ENCODE data around the gene CRTC1.
"Not testable (repeated sequence)": the region's sequence is repeated elsewhere in the genome, so short reads cannot be mapped to it uniquely, and the experiment has no call there.

The CRTC1 gene

GRCh38 chr19:18815673-18816072, 132.2 kb downstream of the CRTC1 start:
- ATAC-seq: no peak
- no peak overlapping the region for H3K27ac Mint-ChIP-seq

GRCh38 chr19:18816645-18817044, 133.2 kb downstream of the CRTC1 start:
- H3K27ac Mint-ChIP-seq; H3K4me3 Mint-ChIP-seq; ATAC-seq; DNase-seq; H3K9me3 Mint-ChIP-seq; H3K27me3 Mint-ChIP-seq; H3K36me3 Mint-ChIP-seq (ENCODE audit: low read depth); H3K4me1 Mint-ChIP-seq: not testable (repeated sequence)

More at GRCh38 chr19:18815673-18816072, 132.2 kb downstream of the CRTC1 start:
- H3K4me3 Mint-ChIP-seq: no peak overlapping the region
- H3K9me3 Mint-ChIP-seq: no peaks in the 10 kb centered on the region
- no peaks in the 10 kb centered on the region for H3K36me3 Mint-ChIP-seq (ENCODE audit: low read depth)
- H3K27me3 Mint-ChIP-seq: peaks cover 2% of the 10 kb centered on the region
- DNase-seq: no peak
- H3K4me1 Mint-ChIP-seq: no peaks in the 10 kb centered on the region

GRCh38 chr19:18817574-18817973, 134.1 kb downstream of the CRTC1 start:
- Mint-ChIP-seq H3K4me3 (no peak overlapping the region), H3K27ac (no peak overlapping the region), H3K27me3 (peaks cover 2% of the 10 kb centered on the region), H3K9me3 (no peaks in the 10 kb centered on the region), H3K4me1 (no peaks in the 10 kb centered on the region), H3K36me3 (ENCODE audit: low read depth) (no peaks in the 10 kb centered on the region)
- ATAC-seq: no peak
- no peak for DNase-seq

- H3K36me3 Mint-ChIP-seq (ENCODE audit: low read depth): peaks cover 9% of the 10 kb centered on the region
- H3K27ac Mint-ChIP-seq: no peak overlapping the region
- H3K27me3 Mint-ChIP-seq: peaks cover 5% of the 10 kb centered on the region
- H3K9me3 Mint-ChIP-seq: no peaks in the 10 kb centered on the region
- ATAC-seq (no peak), DNase-seq (no peak)
- peaks cover 6% of the 10 kb centered on the region for H3K4me1 Mint-ChIP-seq
- H3K4me3 Mint-ChIP-seq: no peak overlapping the region
Observed at GRCh38 chr19:18828786-18829185, 145.3 kb downstream of the CRTC1 start.

GRCh38 chr19:18830488-18830887, 147.0 kb downstream of the CRTC1 start:
- Mint-ChIP-seq H3K4me1 (peaks cover 22% of the 10 kb centered on the region), H3K36me3 (ENCODE audit: low read depth) (peaks cover 23% of the 10 kb centered on the region), H3K9me3 (no peaks in the 10 kb centered on the region), H3K27me3 (peaks cover 5% of the 10 kb centered on the region), H3K4me3 (no peak overlapping the region), H3K27ac (no peak overlapping the region)
- no peak for ATAC-seq
- no peak for DNase-seq

- H3K27me3 Mint-ChIP-seq: peaks cover 5% of the 10 kb centered on the region
- DNase-seq (peak; percentile 99), ATAC-seq (peak; percentile 86)
- peak within 1 kb of the TSS; percentile 95 for H3K27ac Mint-ChIP-seq
- peaks cover 32% of the 10 kb centered on the region for H3K4me1 Mint-ChIP-seq
- peak within 1 kb of the TSS; percentile 96 for H3K4me3 Mint-ChIP-seq
- peaks cover 33% of the 10 kb centered on the region for H3K36me3 Mint-ChIP-seq (ENCODE audit: low read depth)
- no peaks in the 10 kb centered on the region for H3K9me3 Mint-ChIP-seq
Observed at GRCh38 chr19:18831524-18832305, 148.2 kb downstream of the CRTC1 start, which contains the start of gene UPF1. Gene UPF1 (plus strand): TSS chr19:18831959. CDS start chr19:18832210, 251 bp downstream.
